T-helper 22 cell (primary cell): ENCODE measurements around the gene IFNL1.
"Not testable (repeated sequence)": the region's sequence is repeated elsewhere in the genome, so short reads cannot be mapped to it uniquely, and the experiment has no call there.

ENCODE experiments used
- DNase-seq: peaks from one replicate; pipeline ENCODE4 v3.0.0-alpha.2; 2020; ENCODE audit warnings: low read depth

IFNL1 gene

DNA sequence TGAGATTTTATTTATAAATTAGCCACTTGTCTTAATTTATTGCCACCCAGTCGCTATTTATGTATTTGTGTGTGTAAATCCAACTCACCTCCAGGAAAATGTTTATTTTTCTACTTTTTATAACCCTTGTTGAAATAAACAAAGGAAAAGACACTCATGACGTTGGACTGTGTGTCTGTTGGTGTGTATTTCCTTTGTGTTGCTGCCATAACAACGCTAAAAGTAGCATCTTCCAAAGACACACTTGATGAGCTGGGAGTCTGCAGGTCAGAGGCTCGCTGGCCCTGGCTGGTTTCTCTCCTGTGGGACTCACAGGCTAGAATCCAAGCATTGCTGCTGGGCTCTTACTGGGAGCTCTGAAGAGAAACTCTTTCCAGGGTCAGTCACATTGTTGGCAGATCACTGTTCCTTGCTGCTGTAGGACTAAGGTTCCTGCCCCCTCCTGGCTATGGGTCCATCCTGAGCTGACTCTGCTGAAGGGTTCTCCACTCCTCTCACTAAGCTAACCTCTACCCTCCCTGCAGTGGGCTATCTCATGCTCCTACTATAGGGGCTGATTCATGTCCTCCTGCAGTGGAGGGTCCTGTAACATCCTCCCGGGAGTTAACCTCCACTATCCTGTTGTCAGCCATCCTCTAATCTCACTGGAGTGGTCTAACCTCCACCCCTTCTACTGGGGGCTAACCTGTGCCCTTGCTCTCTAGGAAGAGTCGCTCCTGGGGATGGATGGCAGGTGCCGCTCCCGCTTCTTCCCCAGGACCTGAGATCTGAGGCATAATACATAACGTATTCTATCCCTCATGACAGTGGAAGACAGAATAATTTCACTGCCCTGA, 26.0 kb upstream of the IFNL1 start:
- DNase-seq, result no peak

DNA sequence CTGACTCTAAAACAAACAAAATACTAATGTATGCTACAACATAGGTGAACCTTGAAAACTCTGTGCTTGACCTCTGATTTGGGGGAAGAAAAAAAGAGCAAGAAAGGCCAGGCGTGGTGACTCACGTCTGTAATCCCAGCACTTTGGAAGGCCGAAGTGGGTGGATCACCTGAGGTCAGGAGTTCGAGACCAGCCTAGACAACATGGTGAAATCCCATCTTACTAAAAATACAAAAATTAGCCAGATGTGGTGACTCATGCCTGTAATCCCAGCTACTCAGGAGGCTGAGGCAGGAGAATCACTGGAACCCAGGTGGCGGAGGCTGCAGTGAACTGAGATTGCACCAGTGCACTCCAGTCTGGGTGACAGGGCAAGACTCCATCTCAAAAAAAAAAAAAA, 22.3 kb upstream of the IFNL1 start:
- DNase-seq, result not testable (repeated sequence)

- no peak for DNase-seq
These were observed 20.6 kb upstream of the IFNL1 start for GRCh38 chr19:39275578-39275977.

- DNase-seq, result no peak
These were observed 19.5 kb upstream of the IFNL1 start for GRCh38 chr19:39276740-39277139.

DNA sequence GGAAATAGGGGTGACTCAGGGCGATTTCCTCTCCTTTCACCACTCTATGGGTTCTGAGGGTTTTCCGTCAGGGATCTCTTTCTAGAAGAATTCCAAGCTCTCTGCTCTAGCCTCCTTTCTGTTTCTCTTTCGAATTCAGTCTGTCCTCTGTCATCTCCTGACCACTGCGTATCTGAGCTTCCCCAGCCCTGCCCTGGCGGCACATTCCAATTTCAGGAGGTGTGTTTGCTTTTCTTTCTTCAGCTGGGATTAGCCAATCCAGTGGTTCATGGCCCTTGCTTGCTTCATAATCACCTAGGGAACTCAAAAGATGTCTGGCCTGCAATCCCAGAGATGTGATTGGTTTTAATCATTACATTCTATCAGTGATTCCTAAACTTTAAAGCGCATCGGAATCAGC, 18.6 kb upstream of the IFNL1 start:
- DNase-seq, result no peak

- DNase-seq, result no peak
These were observed 14.2 kb upstream of the IFNL1 start for GRCh38 chr19:39282021-39282420.

- DNase-seq, result no peak
These were observed 12.2 kb upstream of the IFNL1 start for GRCh38 chr19:39284032-39284431.

DNA sequence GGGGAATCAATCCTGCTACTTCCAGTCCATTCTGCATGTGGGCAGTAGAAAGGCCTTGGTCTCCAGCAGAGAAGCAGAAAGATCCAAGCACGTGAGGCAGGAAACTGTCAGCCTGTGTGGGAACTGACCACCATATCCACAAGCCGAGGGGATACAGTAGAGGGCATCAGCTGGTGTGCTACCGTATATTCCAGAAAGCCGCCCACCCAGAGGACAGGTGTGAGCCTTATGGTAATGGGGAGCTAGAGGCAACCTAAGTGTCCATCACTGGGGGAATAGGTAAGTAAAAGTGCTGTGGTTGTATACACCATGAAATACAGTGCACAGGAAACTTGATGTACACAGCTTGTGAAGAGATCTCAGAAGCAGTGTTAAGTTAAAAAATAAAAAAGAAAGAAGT, 2.8 kb upstream of the IFNL1 start:
- DNase-seq, result no peak

GRCh38 chr19:39296906-39297305, 699 bp downstream of the IFNL1 start:
- no peak for DNase-seq

DNA sequence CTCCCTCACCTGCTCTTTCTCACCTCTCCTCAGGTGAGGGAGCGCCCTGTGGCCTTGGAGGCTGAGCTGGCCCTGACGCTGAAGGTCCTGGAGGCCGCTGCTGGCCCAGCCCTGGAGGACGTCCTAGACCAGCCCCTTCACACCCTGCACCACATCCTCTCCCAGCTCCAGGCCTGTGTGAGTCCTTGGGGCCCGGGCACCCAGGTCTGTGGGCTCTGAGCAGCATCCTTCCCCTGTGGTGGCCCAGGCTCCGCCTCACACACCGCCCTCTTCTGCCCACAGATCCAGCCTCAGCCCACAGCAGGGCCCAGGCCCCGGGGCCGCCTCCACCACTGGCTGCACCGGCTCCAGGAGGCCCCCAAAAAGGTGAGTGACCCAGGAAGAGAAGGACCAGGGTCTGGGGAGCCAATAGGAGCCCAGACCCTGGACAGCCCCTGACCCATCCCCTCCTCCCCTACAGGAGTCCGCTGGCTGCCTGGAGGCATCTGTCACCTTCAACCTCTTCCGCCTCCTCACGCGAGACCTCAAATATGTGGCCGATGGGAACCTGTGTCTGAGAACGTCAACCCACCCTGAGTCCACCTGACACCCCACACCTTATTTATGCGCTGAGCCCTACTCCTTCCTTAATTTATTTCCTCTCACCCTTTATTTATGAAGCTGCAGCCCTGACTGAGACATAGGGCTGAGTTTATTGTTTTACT, 1.9 kb downstream of the IFNL1 start:
- DNase-seq, result no peak

GRCh38 chr19:39299404-39299803, 3.2 kb downstream of the IFNL1 start:
- DNase-seq, result no peak

GRCh38 chr19:39299832-39300231, 3.6 kb downstream of the IFNL1 start:
- DNase-seq, result no peak

- no peak for DNase-seq
These were observed 4.8 kb downstream of the IFNL1 start for GRCh38 chr19:39301021-39301420.

DNA sequence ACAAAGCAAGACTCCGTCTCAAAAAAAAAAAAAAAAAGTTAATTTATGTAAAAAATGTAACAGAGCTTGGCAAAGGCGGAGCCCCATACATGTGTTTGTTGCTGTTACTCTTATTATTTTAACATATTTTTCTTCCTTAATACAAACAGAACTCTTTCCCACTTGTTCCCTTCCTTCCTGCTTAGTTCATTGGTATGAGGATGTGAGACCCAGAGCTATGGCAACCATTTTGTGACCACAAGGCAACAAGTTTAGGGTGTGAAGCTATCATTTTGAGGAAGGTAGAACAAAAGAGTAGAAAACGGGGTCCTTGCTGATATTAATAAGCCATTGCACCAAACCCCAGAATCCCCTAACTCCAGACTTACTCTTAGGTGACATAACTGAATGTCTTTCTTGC, 5.4 kb downstream of the IFNL1 start:
- DNase-seq, result no peak

GRCh38 chr19:39303373-39304184, 7.4 kb downstream of the IFNL1 start:
- no peak for DNase-seq

GRCh38 chr19:39304185-39304513, 7.9 kb downstream of the IFNL1 start:
- no peak for DNase-seq

- DNase-seq, result no peak
These were observed 8.7 kb downstream of the IFNL1 start for GRCh38 chr19:39304701-39305571.

GRCh38 chr19:39306075-39306474, 9.9 kb downstream of the IFNL1 start:
- DNase-seq, result no peak

GRCh38 chr19:39307046-39307821, 11.0 kb downstream of the IFNL1 start:
- no peak for DNase-seq

DNA sequence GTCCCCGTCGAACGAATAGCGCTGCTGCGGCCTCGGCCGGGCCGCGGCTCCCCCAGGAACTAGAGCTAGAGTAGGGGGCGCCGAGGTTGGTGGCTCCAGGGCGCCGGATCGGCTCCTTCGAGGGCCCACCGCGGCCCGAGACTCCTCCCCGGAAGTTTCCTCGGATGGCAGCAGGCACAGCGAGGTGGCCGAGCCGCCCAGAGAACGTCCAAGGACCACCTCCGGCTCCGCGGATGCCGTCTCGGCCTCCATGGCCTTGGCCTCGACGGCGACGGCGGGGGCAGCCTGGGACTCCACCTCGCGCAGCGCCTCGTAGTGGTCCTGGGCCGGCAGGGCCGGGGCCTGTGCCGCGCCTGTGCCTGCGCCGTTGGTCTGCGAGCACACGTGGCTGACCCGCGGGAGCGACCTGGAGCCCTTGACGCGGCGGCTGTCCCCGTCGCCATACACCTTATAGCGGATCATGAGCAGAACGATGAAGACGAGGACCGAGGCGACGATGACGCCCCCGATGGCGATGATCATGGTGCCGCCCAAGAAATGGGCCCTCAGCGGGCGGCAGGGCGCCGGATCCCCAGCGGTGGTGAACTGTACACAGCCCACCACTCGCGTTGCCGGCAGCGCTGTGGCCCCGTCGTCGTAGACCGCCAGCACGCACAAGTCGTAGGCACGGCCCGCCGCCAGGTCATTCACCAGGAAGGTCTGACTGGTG, 11.8 kb downstream of the IFNL1 start:
- DNase-seq, result no peak
